Stimulated activated CD8-positive, alpha-beta memory T cell treated with anti-CD3 and anti-CD28 coated beads, Interleukin-4, amount 100 ng/mL, for 1 hour (primary cell): ENCODE data around the gene COMP.

ENCODE experiments used
- DNase-seq, 2 donors: peaks; one replicate each; pipeline ENCODE4 v3.0.0-alpha.2; 2020; ENCODE audit warnings: low read depth in 2 of 2, low spot score in 1 of 2

Gene COMP

GRCh38 chr19:18783958-18784785, 6.9 kb downstream of the COMP start:
- no peak for DNase-seq

- no peak for DNase-seq
Measured at GRCh38 chr19:18782559-18783225, 8.4 kb downstream of the COMP start.

- DNase-seq = no peak
Measured at GRCh38 chr19:18781885-18782527, 9.1 kb downstream of the COMP start.

- DNase-seq = no peak
Measured at GRCh38 chr19:18781047-18781600, 10.0 kb downstream of the COMP start.

GRCh38 chr19:18780631-18781030, 10.5 kb downstream of the COMP start:
- DNase-seq = no peak

- DNase-seq = no peak
Measured at GRCh38 chr19:18780081-18780480, 11.0 kb downstream of the COMP start.

GRCh38 chr19:18778826-18779495, 12.1 kb downstream of the COMP start:
- no peak for DNase-seq

GRCh38 chr19:18778076-18778389, 13.1 kb downstream of the COMP start:
- DNase-seq = no peak

- no peak for DNase-seq
Measured at GRCh38 chr19:18777301-18778075, 13.6 kb downstream of the COMP start.

- DNase-seq = no peak
Measured at GRCh38 chr19:18776736-18777135, 14.4 kb downstream of the COMP start.

GRCh38 chr19:18776288-18776594, 14.9 kb downstream of the COMP start:
- no peak for DNase-seq

GRCh38 chr19:18775586-18776287, 15.4 kb downstream of the COMP start:
- no peak for DNase-seq

GRCh38 chr19:18774782-18775444, 16.2 kb downstream of the COMP start:
- DNase-seq = no peak

- no peak for DNase-seq
Measured at GRCh38 chr19:18774107-18774506, 17.0 kb downstream of the COMP start.

GRCh38 chr19:18773682-18774081, 17.4 kb downstream of the COMP start:
- no peak for DNase-seq

GRCh38 chr19:18772620-18773587, 18.2 kb downstream of the COMP start:
- no peak for DNase-seq

GRCh38 chr19:18771328-18772242, 19.5 kb downstream of the COMP start:
- DNase-seq = no peak
